ENCODE data around the gene MARCOL. TPM values are rescaled to one million over a fixed set of nuclear protein-coding genes. Genes with fewer than 3 reads are reported as not detected.

Gene MARCOL
- total RNA-seq, 1 experiment from 2014 or later, result not detected

Other genes with a start within 250 kb of the MARCOL start
- 0.91 and 1.3 TPM in 2 replicates for gene SPINK5, start 174.5 kb upstream of the MARCOL start, total RNA-seq (2014; rRNA removed; shearing (Covaris generic))
- gene SPINK14, start 70.0 kb upstream of the MARCOL start, total RNA-seq (2014; rRNA removed; shearing (Covaris generic)), result not detected in 2 replicates
- gene SPINK6, start 35.5 kb upstream of the MARCOL start, total RNA-seq (2014; rRNA removed; shearing (Covaris generic)), result not detected in 2 replicates
- not detected in 2 replicates for gene SPINK13, start 30.3 kb downstream of the MARCOL start, total RNA-seq (2014; rRNA removed; shearing (Covaris generic))
- not detected in 2 replicates for gene SPINK7, start 73.9 kb downstream of the MARCOL start, total RNA-seq (2014; rRNA removed; shearing (Covaris generic))
- gene SPINK9, start 97.0 kb downstream of the MARCOL start, total RNA-seq (2014; rRNA removed; shearing (Covaris generic)), result not detected in 2 replicates
- 43.9 and 49.9 TPM in 2 replicates for gene FBXO38, start 145.4 kb downstream of the MARCOL start, total RNA-seq (2014; rRNA removed; shearing (Covaris generic))